Measurements from ENCODE around the gene ENO2.
A peak's percentile ranks its signal among the peaks of the same experiment; 100 is the strongest.

ENO2 gene

DNA sequence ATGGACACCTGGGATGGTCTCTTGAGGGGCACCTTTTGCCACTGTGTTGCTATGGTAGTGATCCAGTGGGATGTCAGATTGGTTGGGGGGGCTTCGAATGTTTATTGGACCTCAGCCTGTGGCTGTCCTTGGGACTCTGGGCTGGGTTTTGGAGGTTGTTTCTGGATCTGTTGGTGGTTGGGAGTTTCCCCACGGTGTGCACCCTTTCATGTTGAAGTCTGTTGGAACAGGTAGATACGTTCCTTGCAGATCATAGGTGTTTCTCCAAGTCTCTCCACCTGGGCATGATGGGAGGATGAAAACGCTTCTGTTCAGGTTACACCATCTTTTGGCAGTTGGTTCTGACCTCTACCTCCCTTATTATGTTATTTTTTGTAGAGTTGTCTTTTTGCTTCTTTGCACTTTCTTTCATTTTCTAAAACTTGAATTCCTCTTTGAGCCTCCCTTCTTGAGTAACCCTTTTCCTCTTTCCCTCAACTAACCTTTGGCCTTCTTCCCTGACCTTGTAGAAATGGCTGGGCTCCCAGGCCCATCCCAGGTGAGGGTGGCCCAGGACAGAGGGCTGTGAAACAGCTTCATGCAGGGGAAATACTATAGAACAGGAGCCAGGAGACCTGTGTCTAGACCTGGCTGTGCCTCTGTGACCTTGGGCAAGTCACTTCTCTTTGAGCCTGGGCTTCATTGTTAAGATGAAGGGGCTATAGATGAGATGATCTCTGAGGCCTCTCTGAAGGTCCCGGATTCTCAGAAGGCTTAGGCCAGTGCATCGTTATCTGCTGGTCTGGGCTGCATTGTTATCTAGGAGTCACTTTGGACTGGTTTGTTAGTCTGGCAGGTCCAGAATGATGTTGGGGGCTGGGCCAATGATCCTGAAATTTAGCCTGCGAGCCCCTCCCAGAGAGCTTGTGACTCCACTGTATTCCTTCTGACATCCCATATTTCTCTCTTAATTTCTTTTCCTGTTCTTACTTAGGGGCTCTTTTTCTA lies 15.4 kb downstream of the ENO2 start:
- Histone ChIP-seq H3K4me2 (ENCODE audit: low read length) (peak overlapping the region; percentile 98), H3K4ac (ENCODE audit: low read depth, low read length) (no peak overlapping the region), H3K18ac (ENCODE audit: low read length) (no peak overlapping the region), H2AK5ac (ENCODE audit: low read length) (peak overlapping the region; percentile 61), H2BK15ac (replicated peaks; ENCODE audit: low read depth) (no peak overlapping the region), H3K79me2 (ENCODE audit: control insufficient read depth, insufficient read depth, low read length) (peaks cover 42% of the 10 kb centered on the region), H3K79me1 (ENCODE audit: low read length) (peaks cover 17% of the 10 kb centered on the region), H3K56ac (ENCODE audit: low read length) (peak overlapping the region; percentile 98), H3K27me3 (ENCODE audit: insufficient read depth, low read length, poor library complexity) (no peaks in the 10 kb centered on the region), H4K8ac (ENCODE audit: low read depth, low read length) (no peak overlapping the region), H3K27ac (ENCODE audit: low read depth, low read length) (no peak overlapping the region), H3K23ac (ENCODE audit: low read length) (peak overlapping the region; percentile 68), H3K4me3 (ENCODE audit: low read length) (peak overlapping the region; percentile 95), H2BK120ac (ENCODE audit: low read depth, low read length) (no peak overlapping the region), H3K36me3 (ENCODE audit: control insufficient read depth, insufficient read depth, low read length) (peaks cover 7% of the 10 kb centered on the region), H3K4me1 (ENCODE audit: control insufficient read depth, low read depth, low read length) (peaks cover 15% of the 10 kb centered on the region), H3K9ac (ENCODE audit: low read length) (peak overlapping the region; percentile 96), H4K5ac (ENCODE audit: low read length) (no peak overlapping the region), H2BK5ac (ENCODE audit: low read length) (peak overlapping the region; percentile 12)
- no CpG with 5 or more reads among the region's 7 CpGs for WGBS (ENCODE audit: extremely low coverage, insufficient coverage, low lambda C conversion rate)
- peak; percentile 28 for DNase-seq

DNA sequence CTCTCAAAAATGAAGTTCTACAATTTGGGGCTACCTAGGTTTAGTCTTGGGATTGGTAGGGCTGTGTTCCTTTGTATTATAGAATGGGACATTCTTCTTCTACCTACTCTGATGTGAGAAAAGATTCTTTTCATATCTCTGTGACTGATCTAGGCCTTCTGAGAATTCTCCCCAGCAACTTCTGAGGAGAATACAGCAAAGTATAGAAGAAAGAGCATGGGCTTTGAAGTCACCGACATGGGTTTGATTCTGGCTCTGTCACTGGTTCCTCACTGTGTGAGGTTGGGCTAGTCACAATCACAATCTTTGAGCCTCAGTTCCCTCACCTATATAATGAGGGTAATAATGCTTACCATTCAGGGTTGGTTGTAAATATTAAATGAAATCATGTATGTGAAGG lies 18.4 kb downstream of the ENO2 start:
- Histone ChIP-seq H4K8ac (ENCODE audit: low read depth, low read length) (no peak overlapping the region), H3K4me3 (ENCODE audit: low read length) (no peak overlapping the region), H4K5ac (ENCODE audit: low read length) (no peak overlapping the region), H3K27me3 (ENCODE audit: insufficient read depth, low read length, poor library complexity) (no peaks in the 10 kb centered on the region), H3K79me2 (ENCODE audit: control insufficient read depth, insufficient read depth, low read length) (peaks cover 42% of the 10 kb centered on the region), H2BK15ac (replicated peaks; ENCODE audit: low read depth) (no peak overlapping the region), H2BK5ac (ENCODE audit: low read length) (no peak overlapping the region), H3K23ac (ENCODE audit: low read length) (no peak overlapping the region), H3K27ac (ENCODE audit: low read depth, low read length) (no peak overlapping the region), H3K79me1 (ENCODE audit: low read length) (peaks cover 17% of the 10 kb centered on the region), H2AK5ac (ENCODE audit: low read length) (no peak overlapping the region), H3K36me3 (ENCODE audit: control insufficient read depth, insufficient read depth, low read length) (peaks cover 17% of the 10 kb centered on the region), H3K4me1 (ENCODE audit: control insufficient read depth, low read depth, low read length) (peaks cover 6% of the 10 kb centered on the region), H3K9ac (ENCODE audit: low read length) (no peak overlapping the region), H3K4me2 (ENCODE audit: low read length) (no peak overlapping the region), H2BK120ac (ENCODE audit: low read depth, low read length) (no peak overlapping the region), H3K56ac (ENCODE audit: low read length) (no peak overlapping the region), H3K4ac (ENCODE audit: low read depth, low read length) (no peak overlapping the region), H3K18ac (ENCODE audit: low read length) (no peak overlapping the region)
- DNase-seq, result no peak
- no CpG with 5 or more reads among the region's 1 CpG for WGBS (ENCODE audit: extremely low coverage, insufficient coverage, low lambda C conversion rate)

- H3K4me3 ChIP-seq (ENCODE audit: low read length), result no peak overlapping the region
- H2AK5ac ChIP-seq (ENCODE audit: low read length), result no peak overlapping the region
- H3K27me3 ChIP-seq (ENCODE audit: insufficient read depth, low read length, poor library complexity), result no peaks in the 10 kb centered on the region
- H2BK15ac ChIP-seq (replicated peaks; ENCODE audit: low read depth), result no peak overlapping the region
- no peak overlapping the region for H3K56ac ChIP-seq (ENCODE audit: low read length)
- H3K36me3 ChIP-seq (ENCODE audit: control insufficient read depth, insufficient read depth, low read length), result peaks cover 20% of the 10 kb centered on the region
- H2BK120ac ChIP-seq (ENCODE audit: low read depth, low read length), result no peak overlapping the region
- no peak overlapping the region for H3K23ac ChIP-seq (ENCODE audit: low read length)
- H3K4me1 ChIP-seq (ENCODE audit: control insufficient read depth, low read depth, low read length), result peaks cover 8% of the 10 kb centered on the region
- no peak overlapping the region for H2BK5ac ChIP-seq (ENCODE audit: low read length)
- no peak overlapping the region for H4K5ac ChIP-seq (ENCODE audit: low read length)
- H4K8ac ChIP-seq (ENCODE audit: low read depth, low read length), result no peak overlapping the region
- H3K79me1 ChIP-seq (ENCODE audit: low read length), result peaks cover 18% of the 10 kb centered on the region
- no peak overlapping the region for H3K27ac ChIP-seq (ENCODE audit: low read depth, low read length)
- H3K9ac ChIP-seq (ENCODE audit: low read length), result no peak overlapping the region
- H3K18ac ChIP-seq (ENCODE audit: low read length), result no peak overlapping the region
- DNase-seq, result no peak
- no CpG with 5 or more reads among the region's 8 CpGs for WGBS (ENCODE audit: extremely low coverage, insufficient coverage, low lambda C conversion rate)
- H3K4me2 ChIP-seq (ENCODE audit: low read length), result no peak overlapping the region
- H3K79me2 ChIP-seq (ENCODE audit: control insufficient read depth, insufficient read depth, low read length), result peaks cover 34% of the 10 kb centered on the region
- H3K4ac ChIP-seq (ENCODE audit: low read depth, low read length), result no peak overlapping the region
These were observed 19.7 kb downstream of the ENO2 start for GRCh38 chr12:6934110-6934509.

GRCh38 chr12:6935371-6936193 lies 21.2 kb downstream of the ENO2 start:
- no peak overlapping the region for H4K5ac ChIP-seq (ENCODE audit: low read length)
- no peak overlapping the region for H3K27ac ChIP-seq (ENCODE audit: low read depth, low read length)
- H4K8ac ChIP-seq (ENCODE audit: low read depth, low read length), result no peak overlapping the region
- H3K9ac ChIP-seq (ENCODE audit: low read length), result no peak overlapping the region
- no peak overlapping the region for H3K56ac ChIP-seq (ENCODE audit: low read length)
- peaks cover 16% of the 10 kb centered on the region for H3K79me1 ChIP-seq (ENCODE audit: low read length)
- H2BK5ac ChIP-seq (ENCODE audit: low read length), result no peak overlapping the region
- no peak overlapping the region for H3K4me3 ChIP-seq (ENCODE audit: low read length)
- no peak overlapping the region for H2BK15ac ChIP-seq (replicated peaks; ENCODE audit: low read depth)
- peaks cover 2% of the 10 kb centered on the region for H3K4me1 ChIP-seq (ENCODE audit: control insufficient read depth, low read depth, low read length)
- no peak overlapping the region for H3K4me2 ChIP-seq (ENCODE audit: low read length)
- peaks cover 22% of the 10 kb centered on the region for H3K79me2 ChIP-seq (ENCODE audit: control insufficient read depth, insufficient read depth, low read length)
- no peak overlapping the region for H3K23ac ChIP-seq (ENCODE audit: low read length)
- WGBS (ENCODE audit: extremely low coverage, insufficient coverage, low lambda C conversion rate), result no CpG with 5 or more reads among the region's 14 CpGs
- peaks cover 20% of the 10 kb centered on the region for H3K36me3 ChIP-seq (ENCODE audit: control insufficient read depth, insufficient read depth, low read length)
- H2BK120ac ChIP-seq (ENCODE audit: low read depth, low read length), result no peak overlapping the region
- no peak for DNase-seq
- H2AK5ac ChIP-seq (ENCODE audit: low read length), result no peak overlapping the region
- no peaks in the 10 kb centered on the region for H3K27me3 ChIP-seq (ENCODE audit: insufficient read depth, low read length, poor library complexity)
- H3K4ac ChIP-seq (ENCODE audit: low read depth, low read length), result no peak overlapping the region
- H3K18ac ChIP-seq (ENCODE audit: low read length), result no peak overlapping the region

DNA sequence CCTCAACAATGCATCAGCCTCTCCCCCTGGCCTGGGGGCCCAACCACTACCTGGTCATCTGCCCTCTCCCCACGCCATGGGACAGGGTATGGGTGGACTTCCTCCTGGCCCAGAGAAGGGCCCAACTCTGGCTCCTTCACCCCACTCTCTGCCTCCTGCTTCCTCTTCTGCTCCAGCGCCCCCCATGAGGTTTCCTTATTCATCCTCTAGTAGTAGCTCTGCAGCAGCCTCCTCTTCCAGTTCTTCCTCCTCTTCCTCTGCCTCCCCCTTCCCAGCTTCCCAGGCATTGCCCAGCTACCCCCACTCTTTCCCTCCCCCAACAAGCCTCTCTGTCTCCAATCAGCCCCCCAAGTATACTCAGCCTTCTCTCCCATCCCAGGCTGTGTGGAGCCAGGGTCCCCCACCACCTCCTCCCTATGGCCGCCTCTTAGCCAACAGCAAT lies 21.8 kb downstream of the ENO2 start:
- Histone ChIP-seq H4K5ac (ENCODE audit: low read length) (no peak overlapping the region), H4K8ac (ENCODE audit: low read depth, low read length) (no peak overlapping the region), H3K4me2 (ENCODE audit: low read length) (no peak overlapping the region), H2BK120ac (ENCODE audit: low read depth, low read length) (no peak overlapping the region), H3K4me3 (ENCODE audit: low read length) (no peak overlapping the region), H3K18ac (ENCODE audit: low read length) (no peak overlapping the region), H3K79me1 (ENCODE audit: low read length) (peaks cover 12% of the 10 kb centered on the region), H2BK5ac (ENCODE audit: low read length) (no peak overlapping the region), H3K79me2 (ENCODE audit: control insufficient read depth, insufficient read depth, low read length) (peaks cover 17% of the 10 kb centered on the region), H3K4me1 (ENCODE audit: control insufficient read depth, low read depth, low read length) (peaks cover 2% of the 10 kb centered on the region), H2AK5ac (ENCODE audit: low read length) (no peak overlapping the region), H3K36me3 (ENCODE audit: control insufficient read depth, insufficient read depth, low read length) (peaks cover 19% of the 10 kb centered on the region), H3K9ac (ENCODE audit: low read length) (no peak overlapping the region), H3K27ac (ENCODE audit: low read depth, low read length) (no peak overlapping the region), H2BK15ac (replicated peaks; ENCODE audit: low read depth) (no peak overlapping the region), H3K23ac (ENCODE audit: low read length) (no peak overlapping the region), H3K4ac (ENCODE audit: low read depth, low read length) (no peak overlapping the region), H3K56ac (ENCODE audit: low read length) (no peak overlapping the region), H3K27me3 (ENCODE audit: insufficient read depth, low read length, poor library complexity) (no peaks in the 10 kb centered on the region)
- no CpG with 5 or more reads among the region's 3 CpGs for WGBS (ENCODE audit: extremely low coverage, insufficient coverage, low lambda C conversion rate)
- DNase-seq, result no peak
